Upper lobe of left lung (tissue), 6 donors: ENCODE data around the gene SNX30. TPM values are rescaled to one million over a fixed set of nuclear protein-coding genes. Genes with fewer than 3 reads are reported as not detected.

Experiments used
- ATAC-seq, 2 donors: fragments of 200-7000 bp; cut with Tn5 transposase; one replicate each; pipeline ENCODE4 v1.9.1; 2022; ENCODE audit warnings: mild to moderate bottlenecking in 2 of 2, moderate library complexity in 2 of 2; ENCODE audit not compliant: low FRiP score in 2 of 2
- DNase-seq, 2 donors: peaks; one replicate each; pipeline ENCODE4 v3.0.0-alpha.2; 2019 to 2020
- H3K27ac ChIP-seq, 4 donors: fragments of 200-600 bp; sonication (generic); one replicate each; pipeline ENCODE4 v1.5.1; 2016 to 2019
- H3K27me3 ChIP-seq, 4 donors: fragments of 200-600 bp; sonication (generic); one replicate each; pipeline ENCODE4 v1.5.1; 2017 to 2019
- H3K36me3 ChIP-seq, 4 donors: fragments of 200-600 bp; sonication (generic); one replicate each; pipeline ENCODE4 v1.5.1; 2016 to 2019
- H3K4me1 ChIP-seq, 4 donors: fragments of 200-600 bp; sonication (generic); one replicate each; pipeline ENCODE4 v1.5.1; 2018 to 2019
- H3K4me3 ChIP-seq, 4 donors: fragments of 200-600 bp; sonication (generic); one replicate each; pipeline ENCODE4 v1.5.1; 2017 to 2019; ENCODE audit warnings: mild to moderate bottlenecking in 2 of 4, moderate library complexity in 1 of 4
- H3K9me3 ChIP-seq, 4 donors: fragments of 200-600 bp; sonication (generic); one replicate each; pipeline ENCODE4 v1.5.1; 2018 to 2019
- CTCF ChIP-seq, 6 experiments: fragments of 450-650 bp in 4 of 6; fragments of 200-600 bp in 2 of 6; sonication (generic) in 2 of 6; IDR thresholded peaks; one replicate each; pipeline ENCODE4 v1.5.1; 2016 to 2019; ENCODE audit warnings: antibody characterized with exemption in 6 of 6
- EP300 ChIP-seq, 4 donors: sonication (generic); formaldehyde crosslinking; IDR thresholded peaks; one replicate each; pipeline ENCODE4 v1.5.1; 2017; ENCODE audit warnings: antibody characterized with exemption in 4 of 4, control low read depth in 2 of 4
- POLR2A ChIP-seq, 4 donors: fragments of 450-650 bp; IDR thresholded peaks; one replicate each; pipeline ENCODE4 v1.5.1; 2016 to 2017; ENCODE audit warnings: antibody characterized with exemption in 4 of 4, mild to moderate bottlenecking in 2 of 4
- POLR2AphosphoS5 ChIP-seq, 2 donors: sonication (generic); formaldehyde crosslinking; IDR thresholded peaks; one replicate each; pipeline ENCODE4 v1.5.1; 2017; ENCODE audit warnings: antibody characterized with exemption in 2 of 2
- WGBS, 2 donors: methylation state at CpG; one replicate each; pipeline ENCODE4 v1.1.5; 2017 to 2018; 5-methylcytosine and 5-hydroxymethylcytosine counted together
- total RNA-seq, 6 donors: library from RNA; depleted of rRNA in 4 of 6; stranded (reverse); fragments of >200 nt in 4 of 6; gene quantifications; one replicate each; pipeline versions ENCODE4 v1.1.0 to v1.2.1, GENCODE V29; 2016 to 2021
- donor health status: DM: no; HTN: no; CAD: no; lungs with moderate emphysema.
- donor health status: DM: no; HTN: yes; CAD: no; lungs with severe emphysema.

SNX30 gene
- total RNA-seq, 6 donors from 2014 or later: 46.9 to 80.1 (median 72.2) TPM

- WGBS, 2 donors: 85 to 89% methylated on average over 4 of the region's 4 CpGs
- H3K4me3 ChIP-seq: no peak overlapping the region
- TF ChIP-seq CTCF (IDR thresholded peaks at IDR 0.05): no peak
- no peak for TF ChIP-seq POLR2A (IDR thresholded peaks at IDR 0.05)
- no peak for TF ChIP-seq EP300 (IDR thresholded peaks at IDR 0.05)
- TF ChIP-seq POLR2AphosphoS5 (IDR thresholded peaks at IDR 0.05): no peak
- H3K27me3 ChIP-seq: no peaks in the 10 kb centered on the region
- DNase-seq (no peak), ATAC-seq (no peak)
- H3K4me1 ChIP-seq: peaks cover 11 to 39% (median 26%) of the 10 kb centered on the region in 4 donors
- peaks cover 0 to 19% (median 5%) of the 10 kb centered on the region in 4 donors for H3K36me3 ChIP-seq
- H3K27ac ChIP-seq: peak overlapping the region in 1 of 4 donors; percentile 19
- no peaks in the 10 kb centered on the region for H3K9me3 ChIP-seq
Observed at GRCh38 chr9:112833081-112833480, 82.5 kb downstream of the SNX30 start.

GRCh38 chr9:112836394-112836793 lies 85.8 kb downstream of the SNX30 start:
- peaks cover 2 to 36% (median 11%) of the 10 kb centered on the region in 4 donors for H3K36me3 ChIP-seq
- no peak for DNase-seq
- WGBS, 2 donors: 67 to 74% methylated on average over 3 of the region's 3 CpGs
- peak overlapping the region in 1 of 4 donors; percentile 16 for H3K27ac ChIP-seq
- ATAC-seq: no peak
- H3K4me1 ChIP-seq: peaks cover 6 to 26% (median 21%) of the 10 kb centered on the region in 4 donors
- no peaks in the 10 kb centered on the region for H3K27me3 ChIP-seq
- H3K4me3 ChIP-seq: no peak overlapping the region
- no peaks in the 10 kb centered on the region for H3K9me3 ChIP-seq
- TF ChIP-seq CTCF (IDR thresholded peaks at IDR 0.05) (no peak), POLR2A (IDR thresholded peaks at IDR 0.05) (no peak), EP300 (IDR thresholded peaks at IDR 0.05) (no peak), POLR2AphosphoS5 (IDR thresholded peaks at IDR 0.05) (no peak)

- TF ChIP-seq POLR2AphosphoS5 (IDR thresholded peaks at IDR 0.05) (no peak), EP300 (IDR thresholded peaks at IDR 0.05) (no peak), POLR2A (IDR thresholded peaks at IDR 0.05) (no peak), CTCF (IDR thresholded peaks at IDR 0.05) (no peak)
- Histone ChIP-seq H3K27me3 (no peaks in the 10 kb centered on the region), H3K27ac (peak overlapping the region in 1 of 4 donors; percentile 21), H3K4me3 (no peak overlapping the region), H3K36me3 (peaks cover 2 to 36% (median 13%) of the 10 kb centered on the region in 4 donors), H3K9me3 (no peaks in the 10 kb centered on the region), H3K4me1 (peaks cover 0 to 20% (median 15%) of the 10 kb centered on the region in 4 donors)
- ATAC-seq (no peak), DNase-seq (no peak)
- 67 to 100% methylated on average over 1 to 2 of the region's 2 CpGs for WGBS, 2 donors
Observed at GRCh38 chr9:112838342-112838741, 87.8 kb downstream of the SNX30 start.

GRCh38 chr9:112839331-112839730 lies 88.8 kb downstream of the SNX30 start:
- 82 to 85% methylated on average over 8 of the region's 8 CpGs for WGBS, 2 donors
- DNase-seq: no peak
- ATAC-seq: peak in 1 of 2 donors; percentile 43

More at GRCh38 chr9:112839331-112839730, 88.8 kb downstream of the SNX30 start:
- no peaks in the 10 kb centered on the region for H3K27me3 ChIP-seq
- peaks cover 2 to 36% (median 13%) of the 10 kb centered on the region in 4 donors for H3K36me3 ChIP-seq
- H3K4me3 ChIP-seq: no peak overlapping the region
- TF ChIP-seq EP300 (IDR thresholded peaks at IDR 0.05) (no peak), POLR2AphosphoS5 (IDR thresholded peaks at IDR 0.05) (no peak), POLR2A (IDR thresholded peaks at IDR 0.05) (no peak), CTCF (IDR thresholded peaks at IDR 0.05) (no peak)
- peaks cover 0 to 15% (median 13%) of the 10 kb centered on the region in 4 donors for H3K4me1 ChIP-seq
- H3K9me3 ChIP-seq: no peaks in the 10 kb centered on the region
- H3K27ac ChIP-seq: no peak overlapping the region
